NOMO-1 treated with dmso at 0.1 percent for 144 hours (cell line): ENCODE results near the gene RREB1.

Source experiments
- DNase-seq: peaks from one replicate; lab custom pipeline; 2025; ENCODE audit not compliant: unreplicated experiment; lab: John Stamatoyannopoulos, UW

The RREB1 gene

DNA sequence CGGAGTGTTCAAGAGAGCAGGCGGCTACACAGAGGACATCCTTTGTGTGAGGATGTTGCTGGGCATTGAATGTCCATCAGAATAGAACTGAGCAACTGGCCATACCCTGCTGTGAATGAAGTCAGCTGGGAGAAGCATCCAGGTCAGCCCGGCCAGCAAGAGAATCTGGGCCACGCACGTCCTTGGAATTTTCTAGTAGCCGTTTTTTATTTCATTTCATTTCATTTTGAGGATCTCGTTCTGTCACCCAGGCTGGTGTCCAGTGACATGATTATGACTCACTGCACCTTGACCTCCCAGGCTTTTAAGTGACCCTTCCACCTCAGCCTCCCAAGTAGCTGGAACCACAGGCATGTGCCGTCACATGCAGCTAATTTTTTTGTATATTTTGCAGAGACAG lies 107.4 kb downstream of the RREB1 start:
- DNase-seq: no peak

DNA sequence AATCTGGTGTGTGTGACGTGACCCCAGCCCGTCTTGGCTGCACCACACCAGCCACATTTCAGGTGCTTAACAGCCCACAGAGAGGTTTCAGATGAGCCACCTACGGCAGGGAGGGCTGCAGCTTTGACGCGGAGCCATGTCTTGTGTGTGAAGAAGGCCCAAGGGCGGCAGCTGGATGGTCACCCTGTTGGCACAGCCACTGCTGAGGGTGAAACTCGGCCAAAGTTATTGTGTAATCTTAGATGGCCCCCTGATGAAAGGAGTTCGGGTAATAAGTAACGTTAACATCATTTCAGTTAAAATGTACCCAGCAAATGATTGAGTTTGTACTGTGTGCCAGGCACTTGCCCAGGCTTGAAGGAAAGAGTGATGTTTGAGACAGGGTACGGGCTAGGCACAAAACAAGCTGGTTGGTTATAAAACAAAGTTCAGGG lies 108.1 kb downstream of the RREB1 start:
- no peak for DNase-seq

DNA sequence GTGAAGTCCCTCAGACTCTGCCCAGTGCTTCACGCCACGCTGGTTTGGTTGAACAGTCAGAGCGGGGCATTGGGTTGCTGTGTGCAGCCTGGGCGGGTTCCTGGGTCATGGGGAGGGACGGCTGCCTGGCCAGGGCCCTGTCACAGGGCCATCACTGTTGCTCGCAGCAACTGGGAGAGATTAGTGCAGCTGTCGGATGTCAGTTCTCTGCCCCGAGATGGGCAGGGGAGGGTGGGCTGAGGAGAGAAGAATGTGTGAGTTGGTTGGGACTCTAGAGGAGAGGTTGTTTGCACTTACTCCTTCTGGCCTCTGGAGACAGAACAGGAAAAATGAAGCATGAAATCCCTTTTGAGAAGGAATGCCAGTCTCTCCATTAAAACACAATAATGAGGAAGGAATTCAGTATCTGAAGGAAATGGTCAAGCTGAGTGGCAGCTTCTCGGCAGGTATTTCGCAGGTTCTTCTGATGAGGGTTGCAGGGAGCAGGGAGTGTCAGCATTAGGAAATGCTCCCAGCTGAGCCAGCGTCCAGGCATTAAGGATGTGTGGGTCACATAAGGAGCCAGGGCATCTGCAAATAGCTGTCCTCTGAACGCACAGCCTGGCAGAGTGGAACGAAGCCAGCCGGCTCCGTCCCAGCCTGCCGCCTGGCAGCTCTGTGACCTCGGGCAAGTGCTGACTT lies 109.3 kb downstream of the RREB1 start:
- no peak for DNase-seq

DNA sequence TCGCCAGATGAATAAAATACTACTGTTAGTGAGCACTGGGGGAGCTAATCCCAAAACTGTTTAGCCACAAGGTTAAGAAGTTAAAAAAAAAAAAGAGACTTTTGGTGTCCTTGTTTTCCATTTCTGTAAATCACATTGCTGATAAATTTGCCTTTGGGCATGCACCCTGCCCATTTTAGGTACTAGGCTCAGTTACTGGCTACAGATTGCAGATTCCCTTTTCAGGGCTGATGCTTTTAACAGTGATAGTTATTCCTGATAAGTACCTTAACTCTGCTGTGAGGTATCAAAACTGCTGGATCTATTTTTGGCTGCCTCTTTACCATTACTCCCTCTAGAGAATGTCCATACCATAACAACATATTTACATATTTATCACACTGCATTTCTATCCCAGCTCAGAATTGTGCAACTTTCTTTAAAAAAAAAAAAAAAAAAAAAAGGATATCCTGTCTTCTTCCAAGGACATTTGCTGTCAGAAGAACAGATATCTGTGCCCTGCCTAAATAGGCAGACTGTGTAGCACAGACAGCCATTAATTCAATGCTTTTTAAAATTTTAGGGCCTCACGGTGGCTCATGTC lies 110.7 kb downstream of the RREB1 start:
- DNase-seq: no peak

DNA sequence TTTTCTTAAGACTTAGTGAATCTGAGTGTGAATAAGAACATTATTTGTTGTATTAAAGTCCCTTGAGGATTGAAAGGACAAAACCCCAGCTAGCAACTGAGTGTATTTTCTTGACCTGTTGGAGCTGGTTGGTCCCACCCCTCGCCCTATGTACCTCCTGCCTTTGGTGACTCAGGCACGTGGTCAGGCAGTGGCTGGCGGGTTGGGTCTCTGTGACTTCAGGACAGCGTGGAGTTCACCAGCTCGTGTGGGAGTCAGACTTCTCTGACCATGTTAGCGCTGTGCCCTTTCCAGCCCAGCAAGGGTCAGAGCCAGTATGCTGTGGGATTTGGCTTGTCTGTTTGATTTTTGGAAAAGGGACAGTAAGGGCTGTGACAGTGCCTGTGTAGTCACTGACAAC lies 111.5 kb downstream of the RREB1 start:
- DNase-seq: no peak

DNA sequence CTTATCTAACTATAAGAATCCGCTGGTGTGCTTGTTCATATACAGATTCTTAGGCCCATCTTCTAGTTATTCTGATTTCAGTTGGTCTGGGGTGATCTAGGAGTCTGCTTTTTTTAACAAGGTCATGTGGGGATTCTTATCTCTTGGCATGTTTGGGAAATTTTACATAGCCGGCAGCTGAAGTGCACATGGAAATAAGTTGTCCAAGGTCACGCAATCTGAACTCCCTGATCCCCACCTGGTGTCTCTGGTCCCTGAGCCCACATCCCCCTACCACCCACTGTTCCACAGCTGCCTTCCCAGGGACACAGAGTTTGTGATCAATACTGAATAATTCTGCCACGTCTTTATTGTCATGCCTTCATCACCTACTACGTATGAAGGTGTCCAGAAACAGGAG lies 114.4 kb downstream of the RREB1 start:
- DNase-seq: no peak

DNA sequence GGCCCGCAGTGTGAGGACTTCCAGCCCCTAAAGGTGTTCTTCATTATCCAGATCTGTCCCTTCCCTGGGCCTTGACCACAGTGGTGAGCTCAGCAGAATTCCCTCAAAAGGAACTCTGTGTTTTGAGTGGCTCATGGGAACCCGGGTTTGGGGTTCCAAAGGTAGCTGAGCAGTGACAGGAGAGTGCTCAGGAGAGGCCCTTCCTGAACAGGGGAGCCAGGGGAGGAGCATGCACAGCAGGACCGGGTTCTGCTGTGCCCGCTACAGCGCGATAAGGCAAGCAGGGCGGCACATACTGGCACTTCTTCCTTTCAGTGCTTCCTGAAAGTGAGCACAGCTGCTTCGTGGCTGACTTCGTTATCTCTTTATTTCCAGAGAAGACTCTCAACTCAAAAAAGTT lies 117.0 kb downstream of the RREB1 start:
- DNase-seq: no peak

DNA sequence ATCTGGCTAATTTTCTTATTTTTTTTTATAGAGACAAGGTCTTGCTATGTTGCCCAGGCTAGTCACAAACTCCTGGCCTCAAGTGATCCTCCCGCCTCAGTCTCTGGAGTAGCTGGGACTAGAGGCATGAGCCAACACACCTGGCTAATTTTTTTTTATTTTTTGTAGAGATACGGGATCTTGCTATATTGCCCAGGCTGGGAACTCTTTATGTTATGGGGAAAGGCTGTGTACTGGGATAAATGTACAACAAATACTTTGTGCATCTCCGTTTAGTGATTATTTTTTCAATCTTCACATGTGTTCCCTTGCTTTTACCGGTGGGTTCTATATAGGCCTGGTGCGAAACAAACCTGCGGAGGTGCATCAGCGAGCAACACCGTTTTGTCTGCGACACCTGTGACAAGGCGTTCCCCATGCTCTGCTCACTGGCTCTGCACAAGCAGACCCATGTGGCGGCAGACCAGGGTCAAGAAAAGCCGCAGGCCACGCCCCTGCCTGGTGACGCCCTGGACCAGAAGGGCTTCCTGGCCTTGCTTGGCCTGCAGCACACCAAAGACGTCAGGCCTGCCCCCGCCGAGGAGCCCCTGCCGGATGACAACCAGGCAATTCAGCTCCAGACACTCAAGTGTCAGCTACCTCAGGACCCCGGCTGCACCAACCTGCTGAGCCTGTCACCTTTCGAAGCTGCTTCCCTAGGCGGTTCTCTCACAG lies 121.1 kb downstream of the RREB1 start:
- no peak for DNase-seq

DNA sequence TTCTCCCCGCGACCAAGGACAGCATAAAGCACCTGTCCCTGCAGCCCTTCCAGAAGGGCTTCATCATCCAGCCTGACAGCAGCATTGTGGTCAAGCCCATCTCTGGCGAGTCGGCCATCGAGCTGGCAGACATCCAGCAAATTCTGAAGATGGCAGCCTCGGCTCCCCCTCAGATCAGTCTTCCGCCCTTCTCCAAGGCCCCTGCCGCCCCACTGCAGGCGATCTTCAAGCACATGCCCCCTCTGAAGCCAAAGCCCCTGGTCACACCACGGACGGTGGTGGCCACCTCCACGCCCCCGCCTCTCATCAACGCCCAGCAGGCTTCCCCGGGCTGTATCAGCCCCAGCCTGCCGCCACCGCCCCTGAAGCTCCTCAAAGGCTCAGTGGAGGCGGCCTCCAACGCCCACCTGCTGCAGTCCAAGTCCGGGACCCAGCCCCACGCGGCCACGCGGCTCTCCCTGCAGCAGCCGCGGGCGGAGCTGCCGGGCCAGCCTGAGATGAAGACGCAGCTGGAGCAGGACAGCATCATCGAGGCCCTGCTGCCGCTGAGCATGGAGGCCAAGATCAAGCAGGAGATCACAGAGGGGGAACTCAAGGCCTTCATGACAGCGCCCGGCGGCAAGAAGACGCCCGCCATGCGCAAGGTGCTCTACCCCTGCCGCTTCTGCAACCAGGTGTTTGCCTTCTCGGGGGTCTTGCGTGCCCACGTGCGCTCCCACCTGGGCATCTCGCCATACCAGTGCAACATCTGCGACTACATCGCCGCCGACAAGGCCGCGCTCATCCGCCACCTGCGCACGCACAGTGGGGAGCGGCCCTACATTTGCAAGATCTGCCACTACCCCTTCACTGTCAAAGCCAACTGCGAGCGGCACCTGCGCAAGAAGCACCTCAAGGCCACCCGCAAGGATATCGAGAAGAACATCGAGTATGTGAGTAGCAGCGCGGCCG lies 121.9 kb downstream of the RREB1 start:
- no peak for DNase-seq

DNA sequence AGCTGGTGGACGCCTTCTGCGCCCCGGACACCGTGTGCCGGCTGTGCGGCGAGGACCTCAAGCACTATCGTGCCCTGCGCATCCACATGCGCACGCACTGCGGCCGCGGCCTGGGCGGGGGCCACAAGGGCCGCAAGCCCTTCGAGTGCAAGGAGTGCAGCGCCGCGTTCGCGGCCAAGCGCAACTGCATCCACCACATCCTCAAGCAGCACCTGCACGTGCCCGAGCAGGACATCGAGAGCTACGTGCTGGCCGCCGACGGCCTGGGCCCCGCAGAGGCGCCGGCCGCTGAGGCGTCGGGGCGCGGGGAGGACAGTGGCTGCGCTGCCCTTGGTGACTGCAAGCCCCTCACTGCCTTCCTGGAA lies 122.5 kb downstream of the RREB1 start:
- no peak for DNase-seq

DNA sequence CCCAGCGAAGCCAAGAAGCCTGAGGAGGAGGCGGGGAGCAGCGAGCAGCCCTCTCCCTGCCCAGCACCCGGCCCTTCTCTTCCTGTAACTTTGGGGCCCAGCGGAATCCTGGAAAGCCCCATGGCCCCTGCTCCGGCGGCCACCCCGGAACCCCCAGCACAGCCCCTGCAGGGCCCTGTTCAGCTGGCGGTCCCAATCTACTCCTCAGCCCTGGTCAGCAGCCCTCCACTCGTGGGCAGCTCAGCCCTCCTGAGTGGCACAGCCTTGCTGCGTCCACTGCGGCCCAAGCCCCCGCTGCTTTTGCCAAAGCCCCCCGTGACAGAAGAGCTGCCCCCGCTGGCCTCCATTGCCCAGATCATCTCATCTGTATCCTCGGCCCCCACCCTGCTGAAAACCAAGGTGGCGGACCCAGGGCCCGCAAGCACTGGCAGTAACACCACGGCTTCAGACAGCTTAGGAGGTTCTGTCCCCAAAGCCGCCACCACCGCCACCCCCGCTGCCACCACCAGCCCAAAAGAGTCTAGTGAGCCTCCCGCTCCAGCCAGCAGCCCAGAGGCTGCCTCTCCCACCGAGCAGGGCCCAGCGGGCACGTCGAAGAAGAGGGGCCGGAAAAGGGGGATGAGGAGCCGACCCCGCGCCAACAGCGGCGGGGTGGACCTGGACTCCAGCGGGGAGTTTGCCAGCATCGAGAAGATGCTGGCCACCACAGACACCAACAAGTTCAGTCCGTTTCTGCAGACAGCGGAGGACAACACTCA lies 123.4 kb downstream of the RREB1 start:
- DNase-seq: no peak

DNA sequence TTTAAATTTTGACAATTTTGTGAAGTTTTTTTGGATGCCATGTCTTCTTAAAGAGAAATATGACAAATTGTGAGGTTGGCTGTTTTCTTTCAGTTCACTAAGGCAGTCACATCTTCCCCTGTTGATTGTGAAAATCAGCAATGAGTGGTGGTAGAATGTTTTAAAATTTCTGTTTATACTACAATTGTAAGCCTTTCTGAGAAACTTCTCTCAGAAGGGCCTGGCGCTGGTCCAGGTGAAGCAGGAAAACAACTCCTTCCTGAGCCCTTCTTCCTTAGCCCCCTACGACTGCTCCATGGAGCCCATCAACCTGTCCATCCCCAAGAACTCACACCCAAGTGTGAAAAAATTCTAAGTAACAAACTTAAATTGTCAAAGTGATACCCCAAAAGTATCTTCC lies 124.6 kb downstream of the RREB1 start:
- no peak for DNase-seq

DNA sequence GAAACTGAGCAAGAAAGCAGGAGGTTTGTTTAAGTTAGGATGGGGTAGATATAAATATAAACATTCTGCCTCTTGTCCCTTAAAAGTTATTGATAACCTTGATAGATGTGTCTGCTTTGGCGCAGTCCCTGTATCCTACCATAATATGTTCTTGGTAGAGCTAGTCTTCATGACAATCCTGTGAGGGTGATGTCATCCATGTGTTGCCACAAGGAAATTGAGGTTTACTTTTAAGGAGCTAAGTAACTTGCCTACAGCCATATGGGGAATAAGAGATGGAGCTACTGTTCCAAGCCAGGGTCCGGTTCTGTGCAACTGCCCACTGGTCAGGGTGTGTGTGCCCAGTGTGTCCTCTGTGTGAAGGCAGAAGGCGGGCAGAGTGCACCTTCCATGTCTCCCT lies 126.8 kb downstream of the RREB1 start:
- DNase-seq: no peak

DNA sequence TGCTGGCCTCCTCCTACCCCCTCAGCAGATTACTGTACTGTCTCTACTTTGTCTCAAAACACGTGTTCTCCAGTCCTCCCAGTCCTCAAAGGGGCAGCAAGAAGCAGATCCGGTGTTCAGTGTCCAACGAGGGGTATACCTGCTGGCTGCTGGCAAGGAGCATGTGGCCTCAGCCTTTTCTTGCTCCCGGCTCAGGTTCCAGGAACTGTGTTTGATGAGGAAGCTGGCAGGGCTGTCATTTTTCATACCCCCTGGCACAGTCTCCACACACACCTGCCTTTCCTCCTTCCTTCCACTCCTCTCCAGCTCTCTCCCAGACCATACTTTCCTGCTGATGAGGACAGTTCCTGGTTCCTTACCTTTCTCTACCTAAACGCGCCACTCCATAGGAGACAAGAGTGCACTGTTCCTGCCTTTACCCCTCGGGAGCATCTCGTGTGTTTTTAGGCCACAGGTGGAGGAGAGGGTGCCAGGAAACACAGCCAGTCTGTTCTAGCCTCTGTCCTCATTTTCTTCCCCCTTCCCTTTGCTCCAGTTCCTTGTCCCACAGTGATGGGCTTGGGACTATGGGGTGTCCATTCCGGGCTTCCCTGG lies 128.0 kb downstream of the RREB1 start:
- no peak for DNase-seq

DNA sequence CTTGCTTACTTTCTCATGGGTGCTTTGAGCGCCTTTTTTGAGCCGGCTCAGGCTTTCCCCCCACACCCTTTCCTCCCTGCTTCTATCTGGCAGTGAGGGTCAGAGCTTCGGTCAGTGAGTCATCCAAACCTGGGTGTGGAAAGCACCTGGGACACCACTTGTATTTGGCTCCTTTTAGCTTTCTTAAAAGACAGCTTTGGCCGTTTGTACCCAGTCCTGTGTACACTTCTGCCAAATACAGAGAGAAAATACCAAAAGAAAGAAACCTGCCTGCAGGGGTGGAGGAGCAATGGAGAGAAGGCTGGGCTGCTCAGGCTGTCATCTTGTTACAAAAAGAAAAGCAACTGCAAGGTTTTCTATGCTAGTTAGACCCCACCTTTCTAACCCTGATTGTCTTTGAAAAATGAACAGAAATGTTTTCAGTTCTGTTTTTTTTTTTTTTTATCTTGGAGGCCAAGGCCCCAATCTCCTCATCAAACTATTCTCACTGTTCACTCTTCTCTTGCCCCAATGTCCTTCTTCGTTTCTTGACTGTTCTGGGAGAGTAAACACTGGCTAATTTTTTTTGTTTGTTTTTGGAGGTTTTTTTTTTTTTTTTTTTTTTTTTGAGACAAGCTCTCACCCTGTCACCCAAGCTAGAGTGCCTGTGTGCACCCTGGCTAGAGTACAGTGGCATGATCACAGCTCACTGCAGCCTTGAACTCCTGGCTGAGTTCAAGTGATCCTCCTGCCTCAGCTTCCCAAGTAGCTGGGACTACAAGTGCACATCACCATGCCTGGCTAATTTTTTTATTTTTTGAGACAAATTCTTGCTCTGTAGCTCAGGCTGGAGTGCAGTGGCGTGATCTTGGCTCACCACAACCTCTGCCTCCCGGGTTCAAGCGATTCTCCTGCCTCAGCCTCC lies 128.8 kb downstream of the RREB1 start:
- no peak for DNase-seq

DNA sequence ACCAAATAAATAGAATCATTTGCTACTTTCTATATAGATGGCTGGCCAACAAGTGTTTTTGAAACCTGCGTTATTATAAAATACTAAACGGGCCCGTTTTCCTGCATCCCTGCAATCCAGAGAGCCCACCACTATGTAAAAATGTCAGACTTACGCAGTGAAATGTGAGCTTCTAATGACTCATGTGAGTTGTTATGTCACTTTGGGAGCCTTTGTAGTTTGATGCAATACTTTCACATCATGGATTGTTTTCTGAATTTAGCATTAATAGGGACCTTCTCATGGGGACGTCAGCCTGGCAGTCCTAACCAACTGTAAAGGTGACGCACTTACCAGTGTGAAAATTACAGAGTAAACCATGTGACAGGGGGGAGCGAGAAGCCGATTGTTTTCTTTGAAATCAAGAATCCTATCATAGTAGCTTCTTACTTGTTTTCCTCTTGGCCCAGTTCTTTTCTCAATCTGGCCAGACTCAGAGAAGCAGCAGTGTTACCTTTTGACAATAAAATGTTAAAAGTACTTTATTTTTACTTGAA lies 130.0 kb downstream of the RREB1 start:
- DNase-seq: no peak

DNA sequence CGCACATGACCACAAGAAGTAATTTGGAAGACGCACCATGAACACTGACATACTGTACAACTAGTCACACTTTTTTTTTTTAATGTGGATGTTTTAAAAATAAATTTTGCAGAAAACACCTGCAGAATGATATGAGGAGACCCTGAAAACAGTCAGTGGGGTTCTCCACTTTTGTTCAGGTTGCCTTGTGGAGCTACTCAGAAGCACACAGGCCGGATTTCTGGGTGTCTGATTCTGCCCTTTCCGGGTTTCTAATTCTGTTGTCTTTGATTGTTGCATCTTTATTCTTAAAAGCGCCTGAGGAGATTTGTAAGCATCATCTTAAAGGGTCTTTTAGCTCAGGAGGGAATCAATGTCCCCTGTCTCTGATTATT lies 130.8 kb downstream of the RREB1 start:
- DNase-seq: no peak

DNA sequence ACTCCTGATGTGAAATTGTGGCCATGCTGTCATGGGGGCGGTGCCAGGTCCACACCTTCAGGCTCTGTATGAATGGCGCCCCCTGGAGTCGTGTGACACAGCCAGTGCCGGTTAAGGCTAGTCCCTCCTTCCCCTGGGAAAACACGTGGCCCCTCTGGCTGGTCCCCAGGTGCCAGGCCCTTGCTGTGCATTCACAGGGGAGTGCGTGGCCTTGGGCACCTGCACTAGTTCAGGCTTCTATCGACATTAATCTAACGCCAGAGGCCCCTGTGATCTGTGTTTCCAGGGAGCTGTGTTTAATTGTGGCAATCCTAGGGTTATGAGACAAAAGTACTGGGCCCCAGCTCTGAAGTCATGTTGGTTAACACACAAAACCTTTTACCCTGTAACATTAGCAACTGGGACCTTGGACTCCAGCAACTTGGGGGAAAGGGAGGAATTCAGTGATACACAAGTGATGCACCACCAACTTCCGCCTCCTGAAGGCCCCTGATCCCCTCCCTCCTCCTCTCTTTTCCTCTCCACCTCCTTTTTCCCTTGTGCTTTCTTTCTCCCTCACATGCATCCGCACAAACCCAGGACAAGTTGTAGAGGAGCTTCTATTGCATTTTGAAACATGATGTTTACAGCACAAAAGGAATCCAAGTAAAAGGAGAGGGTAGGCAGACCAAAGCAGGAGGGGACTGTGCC lies 131.3 kb downstream of the RREB1 start:
- DNase-seq: peak; percentile 45

DNA sequence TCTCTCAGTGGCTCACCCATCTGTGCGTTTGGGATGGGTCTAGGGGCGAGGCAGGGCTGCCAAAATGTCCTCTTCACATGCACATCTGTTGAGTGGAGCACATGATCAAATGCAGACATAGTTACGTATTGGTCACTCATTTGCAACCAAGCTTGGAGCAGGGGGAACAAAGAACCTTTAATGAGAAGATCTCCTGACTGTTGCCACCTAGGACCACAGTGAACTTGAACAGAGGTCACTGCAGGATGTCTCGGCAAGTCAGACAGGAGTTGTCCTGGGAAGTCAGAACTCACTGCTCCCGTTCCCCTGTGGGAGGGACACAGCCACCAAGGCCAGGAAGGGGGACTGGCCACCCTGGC lies 131.8 kb downstream of the RREB1 start:
- DNase-seq: no peak
